Lung (tissue), 12 donors: ENCODE measurements around the gene HOXD1. TPM values are rescaled to one million over a fixed set of nuclear protein-coding genes. Genes with fewer than 3 reads are reported as not detected.

Experiments
- ATAC-seq: fragments of 200-7000 bp; cut with Tn5 transposase; one replicate; pipeline ENCODE4 v1.9.1; 2020; ENCODE audit warnings: moderate number of reproducible peaks; ENCODE audit not compliant: insufficient read depth, low FRiP score
- DNase-seq, 3 donors: peaks; one replicate each; pipeline ENCODE4 v3.0.0-alpha.2; 2013 to 2017
- H3K27ac ChIP-seq, 2 donors: one replicate each; pipeline ENCODE4 v1.5.1; 2013; ENCODE audit warnings: mild to moderate bottlenecking in 2 of 2, moderate library complexity in 2 of 2, control low read depth in 1 of 2, inconsistent platforms in 1 of 2, low read depth in 1 of 2, low read length in 1 of 2
- H3K27me3 ChIP-seq, 3 donors: one replicate each; pipeline ENCODE4 v1.5.1; 2013; ENCODE audit warnings: low read length in 2 of 3; ENCODE audit not compliant: control insufficient read depth in 3 of 3, insufficient read depth in 3 of 3
- H3K36me3 ChIP-seq, 4 donors: one replicate each; pipeline ENCODE4 v1.5.1; 2013; ENCODE audit warnings: low read length in 4 of 4, mild to moderate bottlenecking in 1 of 4, moderate library complexity in 1 of 4; ENCODE audit not compliant: control insufficient read depth in 4 of 4, insufficient read depth in 4 of 4
- H3K4me1 ChIP-seq, 5 donors: one replicate each; pipeline ENCODE4 v1.5.1; 2013; ENCODE audit warnings: low read length in 5 of 5, mild to moderate bottlenecking in 2 of 5, moderate library complexity in 1 of 5; ENCODE audit not compliant: control insufficient read depth in 5 of 5, insufficient read depth in 5 of 5
- H3K4me3 ChIP-seq: one replicate; pipeline ENCODE4 v1.5.1; 2013; ENCODE audit warnings: mild to moderate bottlenecking, control low read depth, moderate library complexity
- H3K9ac ChIP-seq, 2 donors: one replicate each; pipeline ENCODE4 v1.5.1; 2013; ENCODE audit warnings: low read length in 2 of 2, control low read depth in 1 of 2; ENCODE audit not compliant: insufficient read depth in 1 of 2
- H3K9me3 ChIP-seq, 4 donors: one replicate each; pipeline ENCODE4 v1.5.1; 2013; ENCODE audit warnings: low read length in 3 of 4, mild to moderate bottlenecking in 1 of 4, moderate library complexity in 1 of 4; ENCODE audit not compliant: control insufficient read depth in 4 of 4, insufficient read depth in 3 of 4
- CTCF ChIP-seq: IDR thresholded peaks from 2 replicates; pipeline ENCODE4 v1.5.1; 2012; ENCODE audit warnings: mild to moderate bottlenecking; ENCODE audit errors: control extremely low read depth, extremely low read depth
- WGBS, 2 donors: extraction: QIAGEN DNeasy Blood & Tissue Kit; methylation state at CpG; one replicate each; pipeline ENCODE4 v1.1.7; 2013; 5-methylcytosine and 5-hydroxymethylcytosine counted together
- polyA plus RNA-seq, 2 donors: library from polyadenylated mRNA; stranded (reverse); fragments of 200-250 nt; gene quantifications; one replicate each; pipeline ENCODE4 v1.2.1, GENCODE V29; 2013
- total RNA-seq, 2 donors: library from RNA; depleted of rRNA in 1 of 2; stranded (reverse); fragments of >200 nt in 1 of 2; gene quantifications; one replicate each; pipeline ENCODE4 v1.2.1, GENCODE V29; 2014 to 2021
- donor health status: control.
- donor health status: control.
- donor health status: Bipolar disorder and iron deficiency.
- donor health status: healthy.
- donor health status: DM: yes; HTN: yes; CAD: no.

HOXD1 gene
- total and polyA plus RNA-seq, 4 donors = 0.40 to 3.2 (median 1.7) TPM

GRCh38 chr2:176146101-176146500 lies 42.4 kb upstream of the HOXD1 start:
- Histone ChIP-seq H3K27ac (no peak overlapping the region), H3K36me3 (no peaks in the 10 kb centered on the region), H3K27me3 (peaks cover 14 to 97% (median 94%) of the 10 kb centered on the region in 3 donors), H3K4me1 (peaks cover 0 to 1% (median 0%) of the 10 kb centered on the region in 5 donors), H3K9me3 (peaks cover 0 to 7% (median 0%) of the 10 kb centered on the region in 4 donors), H3K4me3 (no peak overlapping the region), H3K9ac (no peak overlapping the region)
- no peak for TF ChIP-seq CTCF
- DNase-seq = no peak
- ATAC-seq = no peak
- WGBS, 2 donors = 26 to 29% methylated on average over 6 of the region's 6 CpGs

- Histone ChIP-seq H3K9ac (no peak overlapping the region), H3K4me3 (no peak overlapping the region), H3K36me3 (no peaks in the 10 kb centered on the region), H3K4me1 (peaks cover 0 to 3% (median 0%) of the 10 kb centered on the region in 5 donors), H3K27me3 (peaks cover 16 to 96% (median 92%) of the 10 kb centered on the region in 3 donors), H3K9me3 (peaks cover 0 to 7% (median 0%) of the 10 kb centered on the region in 4 donors), H3K27ac (no peak overlapping the region)
- TF ChIP-seq CTCF = no peak
- ATAC-seq = no peak
- no peak for DNase-seq
These were observed 41.8 kb upstream of the HOXD1 start for GRCh38 chr2:176146645-176147044.

GRCh38 chr2:176147210-176147799 lies 41.2 kb upstream of the HOXD1 start:
- no peak overlapping the region for H3K9ac ChIP-seq
- peaks cover 23 to 95% (median 88%) of the 10 kb centered on the region in 3 donors for H3K27me3 ChIP-seq
- no peak overlapping the region for H3K4me3 ChIP-seq
- no peaks in the 10 kb centered on the region for H3K36me3 ChIP-seq
- H3K9me3 ChIP-seq = peaks cover 0 to 7% (median 0%) of the 10 kb centered on the region in 4 donors
- DNase-seq = no peak
- peaks cover 0 to 6% (median 0%) of the 10 kb centered on the region in 5 donors for H3K4me1 ChIP-seq
- WGBS, 2 donors = 14 to 18% methylated on average over 30 to 32 of the region's 32 CpGs
- no peak for TF ChIP-seq CTCF
- ATAC-seq = no peak
- H3K27ac ChIP-seq = no peak overlapping the region
